GM23248 (cell line): Measurements from ENCODE around the gene TRABD. TPM values are rescaled to one million over a fixed set of nuclear protein-coding genes. Genes with fewer than 3 reads are reported as not detected.

Experiments used
- DNase-seq: peaks from one replicate; pipeline ENCODE4 v3.0.0-alpha.2; 2015
- H2AFZ ChIP-seq: fragments of 200-600 bp; sonication (generic); 2 replicates; pipeline ENCODE4 v1.6.1; 2016; ENCODE audit warnings: antibody characterized with exemption
- H3F3A ChIP-seq: fragments of 200-600 bp; sonication (generic); 2 replicates; pipeline ENCODE4 v1.6.1; 2016; ENCODE audit warnings: mild to moderate bottlenecking, antibody characterized with exemption, mixed run types; ENCODE audit not compliant: insufficient read depth
- H3K27ac ChIP-seq: fragments of 200-600 bp; sonication (generic); 2 replicates; pipeline ENCODE4 v1.5.1; 2016; ENCODE audit warnings: mild to moderate bottlenecking
- H3K27me3 ChIP-seq: fragments of 200-600 bp; sonication (generic); replicated peaks from 2 replicates; pipeline ENCODE4 v1.6.1; 2016; ENCODE audit warnings: mild to moderate bottlenecking; ENCODE audit not compliant: insufficient read depth
- H3K36me3 ChIP-seq: fragments of 200-600 bp; sonication (generic); 2 replicates; pipeline ENCODE4 v1.6.1; 2016; ENCODE audit warnings: low read depth, mild to moderate bottlenecking
- H3K4me1 ChIP-seq: fragments of 200-600 bp; sonication (generic); 2 replicates; pipeline ENCODE4 v1.6.1; 2016; ENCODE audit warnings: mild to moderate bottlenecking; ENCODE audit not compliant: insufficient read depth
- H3K4me2 ChIP-seq: fragments of 200-600 bp; sonication (generic); one replicate; pipeline ENCODE4 v1.6.1; 2016; ENCODE audit warnings: mild to moderate bottlenecking; ENCODE audit not compliant: unreplicated experiment
- H3K4me3 ChIP-seq: fragments of 200-600 bp; sonication (generic); 2 replicates; pipeline ENCODE4 v1.5.1; 2016; ENCODE audit warnings: mild to moderate bottlenecking
- H3K79me2 ChIP-seq: fragments of 200-600 bp; sonication (generic); 2 replicates; pipeline ENCODE4 v1.6.1; 2016; ENCODE audit warnings: mild to moderate bottlenecking; ENCODE audit not compliant: insufficient read depth
- H3K9ac ChIP-seq: fragments of 200-600 bp; sonication (generic); 2 replicates; pipeline ENCODE4 v1.6.1; 2016; ENCODE audit warnings: mild to moderate bottlenecking
- H3K9me2 ChIP-seq: fragments of 200-600 bp; sonication (generic); 2 replicates; pipeline ENCODE4 v1.6.1; 2016; ENCODE audit warnings: mixed run types, mild to moderate bottlenecking, moderate library complexity; ENCODE audit not compliant: insufficient read depth
- H3K9me3 ChIP-seq: fragments of 200-600 bp; sonication (generic); one replicate; pipeline ENCODE4 v1.6.1; 2017; ENCODE audit warnings: low read depth
- H4K20me1 ChIP-seq: fragments of 200-600 bp; sonication (generic); 2 replicates; pipeline ENCODE4 v1.6.0; 2016; ENCODE audit not compliant: insufficient read depth
- EZH2 ChIP-seq: fragments of 200-600 bp; sonication (generic); IDR thresholded peaks from 2 replicates; pipeline ENCODE4 v1.6.1; 2018; ENCODE audit warnings: antibody characterized with exemption, mild to moderate bottlenecking; ENCODE audit not compliant: insufficient read depth, poor library complexity, severe bottlenecking
- EZH2phosphoT487 ChIP-seq: fragments of 200-600 bp; sonication (generic); IDR thresholded peaks from 2 replicates; pipeline ENCODE4 v1.6.1; 2018; ENCODE audit warnings: antibody characterized with exemption, moderate library complexity, mild to moderate bottlenecking, low read depth; ENCODE audit not compliant: insufficient read depth
- WGBS, 2 experiments: methylation state at CpG; one replicate each; pipeline ENCODE4 v1.1.6; 2015 to 2017; ENCODE audit warnings: low lambda C conversion rate in 2 of 2, low coverage in 1 of 2; ENCODE audit errors: missing lambda C conversion rate in 2 of 2; 5-methylcytosine and 5-hydroxymethylcytosine counted together
- in situ Hi-C: fragments of 300-500 bp; cut with MboI; formaldehyde crosslinking; loops from 2 replicates; pipeline ENCODE4 v1.15.0; 2020
- polyA plus RNA-seq: library from polyadenylated mRNA; unstranded; fragments of >200 nt; fragmentation: Nextera tagmentation; extraction: Ambion mirVana; gene quantifications from 2 replicates; pipeline ENCODE4 v1.2.1, GENCODE V29; 2016
- total RNA-seq: library from RNA; depleted of rRNA; stranded (reverse); fragments of >200 nt; shearing (Covaris generic); gene quantifications from 2 replicates; pipeline ENCODE4 v1.2.3, GENCODE V29; 2014

The TRABD gene
- total and polyA plus RNA-seq, 2 experiments from 2014 or later = 19.5 to 22.6 TPM

GRCh38 chr22:50192436-50193204 lies 6.9 kb downstream of the TRABD start:
- no peak for DNase-seq
- WGBS, 2 experiments = 86 to 87% methylated on average over 21 to 25 of the region's 25 CpGs
- no peak overlapping the region for H3K4me3 ChIP-seq
- no peaks in the 10 kb centered on the region for H3K9me2 ChIP-seq
- no peaks in the 10 kb centered on the region for H3K4me1 ChIP-seq
- H3K27ac ChIP-seq = no peak overlapping the region
- H3K79me2 ChIP-seq = peaks cover 55% of the 10 kb centered on the region
- H3K9ac ChIP-seq = no peak overlapping the region
- H2AFZ ChIP-seq = no peak overlapping the region
- H4K20me1 ChIP-seq = no peaks in the 10 kb centered on the region
- no peaks in the 10 kb centered on the region for H3K9me3 ChIP-seq
- H3K36me3 ChIP-seq = no peaks in the 10 kb centered on the region
- no peak overlapping the region for H3K4me2 ChIP-seq
- H3F3A ChIP-seq = no peaks in the 10 kb centered on the region
- TF ChIP-seq EZH2phosphoT487 (no peak), EZH2 (no peak)
- in situ Hi-C loops = no loop called here
- no peaks in the 10 kb centered on the region for H3K27me3 ChIP-seq

- H3K9me2 ChIP-seq = no peaks in the 10 kb centered on the region
- in situ Hi-C loops = no loop called here
- H3K79me2 ChIP-seq = peaks cover 45% of the 10 kb centered on the region
- no peaks in the 10 kb centered on the region for H3F3A ChIP-seq
- no peaks in the 10 kb centered on the region for H3K9me3 ChIP-seq
- no peak overlapping the region for H3K27ac ChIP-seq
- no peaks in the 10 kb centered on the region for H3K4me1 ChIP-seq
- no peaks in the 10 kb centered on the region for H3K27me3 ChIP-seq
- no peak overlapping the region for H2AFZ ChIP-seq
- H3K4me2 ChIP-seq = no peak overlapping the region
- no peak for DNase-seq
- H4K20me1 ChIP-seq = no peaks in the 10 kb centered on the region
- no peaks in the 10 kb centered on the region for H3K36me3 ChIP-seq
- no peak for TF ChIP-seq EZH2phosphoT487
- no peak for TF ChIP-seq EZH2
- 90 to 94% methylated on average over 6 to 8 of the region's 8 CpGs for WGBS, 2 experiments
- H3K9ac ChIP-seq = no peak overlapping the region
- no peak overlapping the region for H3K4me3 ChIP-seq
These were observed 7.9 kb downstream of the TRABD start for GRCh38 chr22:50193621-50194020.

- Histone ChIP-seq H3F3A (no peaks in the 10 kb centered on the region; the same call in 1 of the 2 replicates), H4K20me1 (no peaks in the 10 kb centered on the region), H3K79me2 (peaks cover 39% of the 10 kb centered on the region), H3K4me1 (no peaks in the 10 kb centered on the region), H3K9me2 (no peaks in the 10 kb centered on the region), H3K27me3 (no peaks in the 10 kb centered on the region), H3K9me3 (no peaks in the 10 kb centered on the region), H2AFZ (no peak overlapping the region), H3K36me3 (no peaks in the 10 kb centered on the region), H3K4me2 (no peak overlapping the region), H3K4me3 (no peak overlapping the region), H3K27ac (no peak overlapping the region), H3K9ac (no peak overlapping the region)
- 94 to 95% methylated on average over 43 to 44 of the region's 44 CpGs for WGBS, 2 experiments
- DNase-seq = no peak
- in situ Hi-C loops = no loop called here
- no peak for TF ChIP-seq EZH2phosphoT487
- TF ChIP-seq EZH2 = no peak
These were observed 8.5 kb downstream of the TRABD start for GRCh38 chr22:50194037-50194805.

GRCh38 chr22:50196256-50196655 lies 10.5 kb downstream of the TRABD start:
- Histone ChIP-seq H3K79me2 (peaks cover 19% of the 10 kb centered on the region), H3K36me3 (no peaks in the 10 kb centered on the region), H4K20me1 (no peaks in the 10 kb centered on the region), H3F3A (no peaks in the 10 kb centered on the region; the same call in 1 of the 2 replicates), H3K9me2 (no peaks in the 10 kb centered on the region), H3K4me1 (no peaks in the 10 kb centered on the region), H3K9me3 (no peaks in the 10 kb centered on the region), H3K9ac (no peak overlapping the region), H2AFZ (no peak overlapping the region), H3K27me3 (no peaks in the 10 kb centered on the region), H3K27ac (no peak overlapping the region), H3K4me2 (no peak overlapping the region), H3K4me3 (no peak overlapping the region)
- WGBS, 2 experiments = 86% methylated on average over 14 to 17 of the region's 18 CpGs
- DNase-seq = no peak
- in situ Hi-C loops = no loop called here
- TF ChIP-seq EZH2phosphoT487 = no peak
- no peak for TF ChIP-seq EZH2
